WERI-Rb-1 (cell line): ENCODE measurements around the gene RALGAPB.

Source experiments
- DNase-seq: peaks from one replicate; pipeline ENCODE4 v3.0.0-alpha.2; 2020
- H3K27ac ChIP-seq: fragments of 250-450 bp; sonication (Bioruptor Pico); 2 replicates; pipeline ENCODE4 v1.5.1; 2020; ENCODE audit warnings: mild to moderate bottlenecking, moderate library complexity
- H3K27me3 ChIP-seq: fragments of 250-450 bp; sonication (Bioruptor Pico); 2 replicates; pipeline ENCODE4 v1.5.1; 2021; ENCODE audit warnings: mild to moderate bottlenecking, low read depth, moderate library complexity; ENCODE audit not compliant: insufficient read depth, severe bottlenecking
- H3K36me3 ChIP-seq: fragments of 250-450 bp; sonication (Bioruptor Pico); 2 replicates; pipeline ENCODE4 v1.5.1; 2020; ENCODE audit warnings: mild to moderate bottlenecking, moderate library complexity
- H3K4me3 ChIP-seq: 2 replicates; pipeline ENCODE4 v1.5.1; 2011; ENCODE audit warnings: low read depth, mild to moderate bottlenecking, control low read depth, low read length
- H3K9me3 ChIP-seq: fragments of 250-450 bp; sonication (Bioruptor Pico); 2 replicates; pipeline ENCODE4 v1.5.1; 2021; ENCODE audit warnings: mild to moderate bottlenecking, moderate library complexity; ENCODE audit not compliant: severe bottlenecking
- TF ChIP-seq, protein P1 (sequence below): IDR thresholded peaks from 2 replicates; pipeline ENCODE4 v1.5.1; 2011; ENCODE audit warnings: low read depth, mild to moderate bottlenecking, control low read depth, inconsistent platforms, low read length

RALGAPB gene

DNA sequence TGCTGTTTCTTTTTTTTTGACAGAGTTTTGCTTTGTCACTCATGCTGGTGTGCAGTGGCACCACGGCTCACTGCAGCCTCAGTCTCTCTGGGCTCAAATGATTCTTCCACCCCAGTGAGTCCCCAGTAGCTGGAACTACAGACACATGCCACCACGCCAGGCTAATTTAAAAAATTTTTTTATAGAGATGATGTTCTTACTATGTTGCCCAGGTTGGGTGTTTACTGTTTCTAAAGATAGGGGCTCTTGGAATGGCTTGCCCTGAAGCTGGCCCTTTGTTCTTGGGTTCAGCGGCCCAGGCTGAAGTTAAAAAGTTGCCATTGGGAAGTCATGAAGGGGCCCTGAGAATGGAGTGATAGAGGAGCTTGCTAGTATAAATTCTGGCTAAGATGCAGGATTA is 16.5 kb downstream of the RALGAPB start:
- peaks cover 50% of the 10 kb centered on the region for H3K36me3 ChIP-seq
- no peak overlapping the region for H3K27ac ChIP-seq
- no peak for DNase-seq
- TF ChIP-seq, protein P1, sequence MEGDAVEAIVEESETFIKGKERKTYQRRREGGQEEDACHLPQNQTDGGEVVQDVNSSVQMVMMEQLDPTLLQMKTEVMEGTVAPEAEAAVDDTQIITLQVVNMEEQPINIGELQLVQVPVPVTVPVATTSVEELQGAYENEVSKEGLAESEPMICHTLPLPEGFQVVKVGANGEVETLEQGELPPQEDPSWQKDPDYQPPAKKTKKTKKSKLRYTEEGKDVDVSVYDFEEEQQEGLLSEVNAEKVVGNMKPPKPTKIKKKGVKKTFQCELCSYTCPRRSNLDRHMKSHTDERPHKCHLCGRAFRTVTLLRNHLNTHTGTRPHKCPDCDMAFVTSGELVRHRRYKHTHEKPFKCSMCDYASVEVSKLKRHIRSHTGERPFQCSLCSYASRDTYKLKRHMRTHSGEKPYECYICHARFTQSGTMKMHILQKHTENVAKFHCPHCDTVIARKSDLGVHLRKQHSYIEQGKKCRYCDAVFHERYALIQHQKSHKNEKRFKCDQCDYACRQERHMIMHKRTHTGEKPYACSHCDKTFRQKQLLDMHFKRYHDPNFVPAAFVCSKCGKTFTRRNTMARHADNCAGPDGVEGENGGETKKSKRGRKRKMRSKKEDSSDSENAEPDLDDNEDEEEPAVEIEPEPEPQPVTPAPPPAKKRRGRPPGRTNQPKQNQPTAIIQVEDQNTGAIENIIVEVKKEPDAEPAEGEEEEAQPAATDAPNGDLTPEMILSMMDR = no peak
- no peak overlapping the region for H3K4me3 ChIP-seq
- no peaks in the 10 kb centered on the region for H3K9me3 ChIP-seq
- no peaks in the 10 kb centered on the region for H3K27me3 ChIP-seq

DNA sequence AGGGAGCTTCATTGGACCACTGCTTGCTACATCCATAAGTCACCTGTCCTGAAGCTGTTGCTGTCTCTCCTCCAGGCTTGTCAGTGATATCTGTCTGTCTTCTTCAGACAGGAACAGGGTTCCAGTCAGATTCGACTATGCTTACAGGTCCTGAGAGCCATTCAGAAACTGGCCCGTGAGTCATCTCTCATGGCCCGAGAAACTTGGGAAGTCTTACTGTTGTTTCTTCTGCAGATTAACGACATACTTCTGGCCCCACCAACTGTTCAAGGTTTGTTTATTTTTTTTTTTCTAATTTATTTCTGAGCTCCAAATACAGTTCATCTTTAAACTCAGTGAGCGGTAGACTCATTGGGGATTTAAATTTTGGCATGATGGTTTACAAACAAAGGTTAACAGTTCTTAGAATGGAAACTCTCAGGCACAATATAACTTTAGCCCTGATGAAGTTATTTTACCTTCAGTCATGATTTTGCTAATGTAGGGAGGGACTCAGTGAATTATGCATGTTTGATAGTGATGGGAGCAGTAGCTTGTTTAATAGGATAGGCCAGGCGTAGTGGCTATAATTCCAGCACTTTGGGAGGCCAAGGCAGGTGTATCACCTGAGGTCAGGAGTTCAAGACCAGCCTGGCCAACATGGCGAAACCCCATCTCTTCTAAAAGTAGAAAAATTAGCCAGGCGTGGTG is 24.7 kb downstream of the RALGAPB start:
- peaks cover 69% of the 10 kb centered on the region for H3K36me3 ChIP-seq
- DNase-seq = no peak
- TF ChIP-seq, protein P1 = no peak

DNA sequence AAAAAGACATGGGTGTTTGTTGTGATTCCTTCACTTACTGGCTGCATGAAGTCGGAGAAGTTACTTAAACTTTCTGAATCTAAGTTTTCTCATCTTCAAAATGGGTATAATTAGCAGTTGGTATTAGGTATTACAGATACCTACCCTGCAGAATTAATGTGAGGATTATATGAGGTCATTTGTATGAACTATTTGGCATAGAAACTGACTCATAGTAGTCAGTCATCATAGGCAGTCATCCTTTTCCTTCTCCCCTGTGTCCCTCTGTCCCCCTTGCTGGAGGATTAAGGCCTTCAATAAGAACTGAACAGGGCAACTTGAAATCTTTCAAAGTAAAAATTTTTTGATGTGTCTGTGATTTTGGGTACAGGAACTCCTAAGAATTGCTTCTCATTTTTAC is 26.3 kb downstream of the RALGAPB start:
- Histone ChIP-seq H3K36me3 (peaks cover 68% of the 10 kb centered on the region), H3K9me3 (no peaks in the 10 kb centered on the region)
- DNase-seq = no peak

More for the DNA sequence above, 24.7 kb downstream of the RALGAPB start:
- H3K27me3 ChIP-seq = no peaks in the 10 kb centered on the region
- no peak overlapping the region for H3K27ac ChIP-seq
- no peaks in the 10 kb centered on the region for H3K9me3 ChIP-seq
- H3K4me3 ChIP-seq = no peak overlapping the region

DNA sequence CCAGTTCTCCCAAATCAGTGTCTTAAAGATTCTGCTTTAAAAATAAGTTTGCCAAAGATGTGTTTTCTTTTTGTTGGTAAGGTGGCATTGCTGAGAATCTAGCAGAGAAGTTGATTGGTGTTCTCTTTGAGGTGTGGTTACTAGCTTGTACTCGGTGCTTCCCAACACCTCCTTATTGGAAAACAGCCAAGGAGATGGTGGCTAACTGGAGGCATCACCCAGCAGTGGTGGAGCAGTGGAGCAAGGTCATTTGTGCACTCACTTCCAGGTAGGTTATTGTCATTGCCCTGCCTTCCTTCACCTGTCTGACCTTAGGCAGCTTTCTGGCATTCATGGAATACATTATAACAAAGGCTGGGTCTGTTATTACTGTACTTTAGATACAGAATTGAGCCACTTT is 26.7 kb downstream of the RALGAPB start:
- Histone ChIP-seq H3K27me3 (no peaks in the 10 kb centered on the region), H3K36me3 (peaks cover 64% of the 10 kb centered on the region)
- TF ChIP-seq, protein P1 = no peak

More for the DNA sequence above, 26.3 kb downstream of the RALGAPB start:
- Histone ChIP-seq H3K4me3 (no peak overlapping the region), H3K27ac (no peak overlapping the region), H3K27me3 (no peaks in the 10 kb centered on the region)
- TF ChIP-seq, protein P1 = no peak

DNA sequence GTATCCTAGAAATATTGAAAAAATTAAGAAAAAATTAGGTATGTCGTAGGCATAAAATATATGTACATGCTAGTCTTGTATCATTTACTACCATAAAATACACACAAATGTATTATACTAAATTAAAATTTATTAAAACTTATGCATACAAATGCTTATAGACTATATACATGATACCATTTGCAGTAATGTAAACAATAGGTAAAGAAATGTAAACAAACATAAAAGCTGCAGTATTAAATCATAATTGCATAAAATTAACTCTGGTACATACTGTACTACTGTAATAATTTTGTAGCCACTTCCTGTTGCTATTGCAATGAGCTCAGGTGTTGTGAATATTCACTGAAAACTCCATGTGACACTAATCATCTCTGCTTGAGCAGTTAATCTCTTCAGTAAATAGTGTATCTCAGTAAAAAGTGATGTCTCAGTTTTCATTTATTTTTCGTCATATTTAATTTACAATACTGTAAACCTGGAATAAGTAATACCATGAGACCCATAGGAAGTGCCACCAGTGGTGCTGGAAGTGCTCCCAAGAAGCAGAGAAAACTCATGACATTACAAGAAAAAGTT is 29.3 kb downstream of the RALGAPB start:
- TF ChIP-seq, protein P1 = no peak
- Histone ChIP-seq H3K9me3 (no peaks in the 10 kb centered on the region), H3K27ac (no peak overlapping the region), H3K36me3 (peaks cover 58% of the 10 kb centered on the region), H3K4me3 (no peak overlapping the region), H3K27me3 (no peaks in the 10 kb centered on the region)
- DNase-seq = no peak

More for the DNA sequence above, 26.7 kb downstream of the RALGAPB start:
- DNase-seq = no peak
- Histone ChIP-seq H3K27ac (no peak overlapping the region), H3K9me3 (no peaks in the 10 kb centered on the region), H3K4me3 (no peak overlapping the region)
